AG08395 (cell line): Measurements from ENCODE around the gene NUDT1.
A peak's percentile ranks its signal among the peaks of the same experiment; 100 is the strongest.

ENCODE experiments used
- DNase-seq: peaks from one replicate; pipeline ENCODE4 v3.0.0; 2012; ENCODE audit warnings: mixed read lengths, low spot score

Gene NUDT1

DNA sequence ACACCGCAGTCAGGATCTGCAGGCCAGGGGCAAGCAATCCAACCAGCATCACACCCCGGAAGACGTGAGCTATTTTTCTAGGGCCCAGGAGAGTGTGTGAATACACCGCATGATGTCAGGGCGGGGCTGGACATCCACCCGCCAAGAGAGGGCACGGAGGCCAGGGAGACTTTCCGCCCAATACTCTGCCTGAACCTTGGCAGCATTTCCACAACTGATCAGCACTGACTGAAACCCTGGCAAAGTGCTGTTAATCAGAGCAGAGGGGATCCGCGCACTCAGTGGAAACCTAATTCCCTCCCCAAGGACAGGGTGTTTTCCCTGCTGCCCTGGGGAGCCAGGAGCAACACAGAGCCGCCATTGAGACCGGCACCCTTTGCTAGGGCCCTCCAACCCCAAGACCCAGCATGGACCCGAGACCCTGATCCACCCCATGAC, 17.5 kb upstream of the NUDT1 start:
- DNase-seq: no peak

DNA sequence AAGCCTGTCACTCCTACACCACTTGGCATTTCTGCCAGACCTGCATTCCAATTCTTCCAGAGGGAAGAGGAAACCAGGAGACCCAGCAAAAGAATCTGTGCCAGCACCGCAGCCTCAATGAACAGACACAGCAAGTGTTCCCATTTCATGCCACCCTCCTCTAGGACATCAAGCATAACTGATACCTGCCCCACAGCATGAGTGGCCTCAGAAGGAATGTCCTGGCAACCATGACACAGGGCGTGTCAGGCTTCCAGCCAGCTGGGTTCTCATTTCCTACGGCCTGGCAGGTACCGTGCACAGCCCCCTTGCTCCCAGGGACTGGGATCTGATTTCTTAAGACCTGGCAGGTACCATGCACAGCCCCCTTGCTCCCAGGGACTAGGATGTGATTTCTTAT, 17.1 kb upstream of the NUDT1 start:
- no peak for DNase-seq

DNA sequence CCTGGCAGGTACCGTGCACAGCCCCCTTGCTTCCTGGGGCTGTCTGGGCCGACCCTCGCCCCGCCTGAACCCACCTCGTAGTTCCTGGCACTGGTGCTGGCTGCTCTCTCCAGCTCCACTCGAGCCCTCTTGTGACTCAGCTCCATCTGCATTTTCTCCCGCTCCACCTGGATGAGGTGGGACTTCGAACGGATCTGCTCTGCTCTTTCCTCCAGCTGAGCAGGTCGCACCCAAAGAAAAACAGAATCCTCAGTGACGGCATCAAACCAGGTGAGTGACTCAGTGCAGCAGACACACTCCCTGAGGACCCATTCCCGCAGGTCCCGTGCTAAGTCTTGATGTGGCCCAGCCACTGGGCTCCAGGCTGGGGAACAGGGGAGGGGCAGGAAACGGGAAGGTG, 16.7 kb upstream of the NUDT1 start:
- DNase-seq: no peak

DNA sequence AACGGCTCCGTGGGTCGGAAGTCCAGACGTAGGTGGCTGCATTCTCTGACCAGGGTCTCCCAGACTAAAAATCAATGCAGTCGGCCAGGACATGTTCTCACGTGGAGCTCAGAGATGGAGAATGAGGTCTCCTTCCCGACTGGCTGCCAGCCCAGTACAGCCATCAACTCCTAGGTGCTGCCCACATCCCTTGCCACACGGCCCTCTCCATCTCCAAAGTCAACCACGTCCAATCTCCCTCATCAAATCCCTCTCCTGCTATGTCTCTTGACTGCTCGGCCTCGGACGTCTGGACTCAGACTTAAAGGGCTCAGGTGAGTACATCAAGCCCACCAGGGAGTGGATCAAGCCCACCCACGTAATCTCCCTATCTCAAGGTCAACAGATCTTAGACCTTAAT, 16.2 kb upstream of the NUDT1 start:
- DNase-seq: no peak

DNA sequence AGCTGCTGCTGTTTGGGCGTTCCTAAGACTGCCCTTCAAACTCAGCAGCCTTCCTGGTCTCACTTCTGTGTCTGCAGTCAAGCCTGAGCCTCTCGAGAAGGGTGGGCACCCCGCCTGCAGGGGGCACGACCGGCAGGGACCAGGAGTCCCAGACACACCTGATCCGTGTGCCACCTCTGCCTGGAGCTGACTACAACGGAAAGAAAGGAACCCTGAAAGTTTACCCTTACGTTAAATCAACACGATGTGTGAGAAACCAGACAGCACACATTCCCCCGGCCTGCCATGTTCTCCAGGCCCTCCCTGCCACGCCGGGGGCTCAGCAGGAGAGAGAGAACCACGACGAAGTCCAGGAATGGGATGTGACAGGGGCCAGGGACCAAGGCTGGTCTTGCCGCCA, 14.3 kb upstream of the NUDT1 start:
- no peak for DNase-seq

DNA sequence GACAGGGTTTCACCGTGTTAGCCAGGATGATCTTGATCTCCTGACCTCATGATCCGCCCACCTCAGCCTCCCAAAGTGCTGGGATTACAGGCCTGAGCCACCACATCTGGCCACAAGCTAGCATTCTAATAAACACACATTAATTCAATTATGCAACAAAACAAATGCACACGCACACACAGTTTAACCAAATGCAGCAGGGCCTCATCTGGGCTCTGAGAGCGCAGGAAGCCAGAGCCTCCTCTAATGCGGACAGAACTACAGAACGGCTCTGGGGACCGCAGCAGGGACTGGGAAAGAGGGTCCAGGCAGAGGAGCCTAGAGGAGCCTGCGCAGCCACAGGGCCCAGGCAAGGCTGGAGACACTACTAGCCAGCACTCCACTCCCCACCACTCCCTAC, 13.1 kb upstream of the NUDT1 start:
- DNase-seq: peak; percentile 24

DNA sequence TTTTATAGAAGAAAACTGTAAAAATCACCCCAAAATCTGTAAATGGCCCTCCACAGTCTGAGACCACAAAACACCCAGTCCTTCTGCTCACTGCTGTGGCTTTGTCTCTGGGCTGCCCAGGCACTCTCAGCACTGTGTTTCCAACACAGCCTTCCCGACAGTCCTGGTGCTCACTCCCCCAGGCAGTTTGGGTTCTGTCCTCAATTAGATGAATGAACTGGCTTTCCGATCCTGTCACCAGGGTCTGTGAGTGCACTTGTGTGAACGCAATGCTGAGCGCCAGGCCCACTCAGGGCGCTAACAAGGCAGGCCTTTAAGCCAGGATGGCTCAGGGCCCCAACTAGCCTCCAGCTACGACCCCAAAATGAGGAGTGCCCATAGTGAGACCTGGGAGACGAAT, 12.6 kb upstream of the NUDT1 start:
- DNase-seq: no peak

DNA sequence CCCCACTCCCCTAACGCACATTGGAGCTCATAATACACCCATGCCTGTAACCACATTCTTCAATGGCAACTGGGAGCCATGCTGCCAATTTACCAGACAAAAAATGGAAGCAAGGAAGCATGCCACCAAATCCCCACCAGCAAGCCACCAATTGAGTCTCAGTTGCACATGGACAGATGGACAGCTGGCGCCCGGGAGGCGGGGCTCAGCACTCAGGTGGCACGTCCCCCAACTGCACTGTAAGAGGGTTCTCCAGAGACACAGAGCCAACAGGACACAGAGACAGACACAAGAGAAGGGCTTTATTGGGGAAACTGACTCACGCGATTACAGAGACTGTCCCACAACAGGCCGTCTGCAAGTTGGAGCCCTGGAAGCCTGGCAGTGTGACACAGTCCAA, 11.8 kb upstream of the NUDT1 start:
- no peak for DNase-seq

DNA sequence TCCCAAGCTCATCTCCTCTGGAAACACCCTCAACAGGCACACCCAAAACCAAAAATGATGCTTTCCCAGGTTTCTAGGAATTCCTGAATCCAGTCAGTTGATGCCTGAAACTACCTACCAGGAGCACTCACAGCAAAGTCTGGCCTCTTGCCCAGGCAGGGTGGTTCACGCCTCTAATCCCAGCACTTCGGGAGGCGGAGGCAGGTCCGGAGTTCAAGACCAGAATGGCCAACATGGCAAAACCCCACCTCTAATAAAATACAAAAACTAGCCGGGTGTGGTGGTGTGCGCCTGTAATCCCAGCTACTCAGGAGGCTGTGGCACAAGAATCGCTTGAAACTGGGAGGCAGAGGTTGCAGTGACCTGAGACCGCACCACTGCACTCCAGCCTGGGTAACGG, 11.1 kb upstream of the NUDT1 start:
- DNase-seq: no peak

DNA sequence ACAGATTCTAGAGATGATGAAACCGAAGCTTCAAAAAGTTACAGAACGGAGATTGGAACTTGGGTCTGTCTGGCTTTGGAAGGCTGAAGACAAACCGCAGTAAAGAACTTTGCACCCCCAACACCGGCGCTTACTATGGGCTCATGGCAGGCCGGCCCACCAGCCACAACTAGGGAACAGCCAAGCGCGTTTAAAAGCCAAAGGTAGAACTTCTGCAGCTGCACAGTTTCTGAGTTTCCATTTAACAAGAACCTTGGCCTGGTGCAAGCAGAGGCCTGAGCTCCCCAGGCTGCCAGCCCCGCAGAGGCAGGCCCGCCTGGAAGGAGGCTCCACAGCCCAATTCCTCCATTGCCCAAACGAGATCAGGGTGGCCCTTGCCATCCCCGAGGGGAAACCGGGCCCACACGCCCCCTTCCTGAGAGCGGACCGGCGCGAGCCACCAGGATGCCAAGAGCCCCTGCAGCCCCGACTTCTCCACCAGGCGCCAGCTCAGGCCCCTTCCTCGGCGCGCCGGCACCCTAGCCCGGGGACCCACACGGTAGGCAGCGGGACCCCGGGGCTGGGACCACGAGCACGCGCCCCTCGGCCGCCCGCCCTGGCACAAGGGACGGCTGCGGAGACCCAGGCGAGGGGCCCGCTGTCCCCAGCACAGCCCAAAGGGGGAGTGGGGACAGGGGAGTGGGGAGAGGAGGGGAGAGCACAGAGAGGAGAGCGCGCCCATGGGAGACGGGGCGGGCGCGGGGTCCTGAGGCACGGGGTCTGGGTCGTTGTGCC, 9.8 kb upstream of the NUDT1 start:
- peak; percentile 19 for DNase-seq

DNA sequence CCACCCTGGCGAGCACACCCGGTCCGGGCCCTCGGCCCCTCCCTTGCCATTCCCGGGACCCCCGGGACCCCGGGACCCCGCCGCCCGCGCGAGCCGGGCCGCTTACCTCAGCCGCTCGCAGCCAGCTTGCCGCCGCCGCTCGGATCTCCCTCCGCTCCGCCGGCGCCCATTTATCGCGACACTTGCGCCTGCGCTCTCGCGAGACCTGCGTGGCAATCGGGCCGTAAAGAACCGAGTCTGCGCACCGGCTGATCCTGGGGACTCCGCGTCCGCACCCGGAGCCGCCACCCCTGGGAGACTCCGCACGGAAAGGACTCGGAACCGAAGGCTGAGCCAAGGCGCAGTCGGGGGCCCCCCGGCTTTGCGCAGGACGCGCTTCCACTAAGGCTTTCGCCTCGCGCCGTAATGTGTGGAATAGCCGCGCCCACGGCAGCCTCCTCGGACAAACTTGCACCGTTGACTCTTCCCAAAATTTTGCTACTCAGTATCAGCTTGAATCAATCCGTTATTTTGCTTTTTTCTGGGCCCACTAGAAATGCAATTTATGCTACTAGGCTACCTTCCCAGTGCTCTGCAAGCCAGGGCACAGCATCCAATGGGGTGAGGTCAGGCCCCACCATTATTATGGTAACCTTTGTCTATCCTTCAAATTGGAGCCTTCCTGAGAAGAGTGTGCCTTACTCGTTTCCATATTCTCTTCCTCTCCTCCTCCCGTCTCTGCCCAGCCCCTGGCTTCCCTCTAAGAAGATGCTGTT, 9.1 kb upstream of the NUDT1 start, which contains the start of gene MAD1L1:
MAD1L1 (minus strand) TSS at position 180 of the 755 bp plus-strand sequence. CDS start 2,812 bp downstream, outside the sequence.
- peak; percentile 97 for DNase-seq

DNA sequence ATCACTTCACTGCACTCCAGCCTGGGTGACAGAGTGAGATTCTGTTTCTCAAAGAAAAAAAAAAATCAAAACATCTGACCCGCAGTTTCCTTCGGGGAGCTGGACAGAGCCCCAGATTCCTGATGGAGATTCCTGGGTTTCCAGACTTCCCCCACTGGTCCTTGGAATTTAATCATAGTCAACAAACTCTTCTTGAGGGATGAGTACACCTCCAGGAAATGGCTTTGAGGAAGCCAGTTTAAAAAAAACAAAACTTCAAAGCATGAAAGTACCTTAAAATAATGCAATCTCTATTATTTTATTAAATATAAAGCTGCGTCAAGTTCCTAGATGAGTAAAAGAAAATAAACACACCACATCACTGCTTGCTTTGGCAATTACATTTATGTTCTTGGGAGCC, 8.1 kb upstream of the NUDT1 start:
- no peak for DNase-seq

DNA sequence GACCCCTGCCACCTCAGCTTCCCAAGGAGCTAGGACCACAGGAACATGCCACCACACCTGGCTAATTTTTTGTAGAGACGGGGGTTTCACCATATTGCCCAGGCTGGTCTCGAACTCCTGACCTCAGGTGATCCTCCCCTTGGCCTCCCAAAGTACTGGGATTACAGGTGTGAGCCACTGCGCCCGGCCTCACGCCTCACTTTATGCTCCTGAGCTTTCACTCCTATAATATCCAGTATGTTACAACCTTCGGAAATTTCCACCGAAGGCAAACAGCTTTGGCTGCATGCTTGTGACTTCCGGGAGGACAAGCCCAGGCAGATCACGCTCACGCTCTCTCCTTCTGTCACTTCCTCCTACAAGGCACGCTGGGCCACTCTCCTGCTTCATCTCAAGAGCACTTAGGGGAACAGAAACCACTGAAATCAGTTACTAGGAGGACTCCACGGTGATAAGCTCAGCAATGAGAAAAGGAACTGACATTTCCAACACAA, 4.9 kb upstream of the NUDT1 start:
- no peak for DNase-seq

DNA sequence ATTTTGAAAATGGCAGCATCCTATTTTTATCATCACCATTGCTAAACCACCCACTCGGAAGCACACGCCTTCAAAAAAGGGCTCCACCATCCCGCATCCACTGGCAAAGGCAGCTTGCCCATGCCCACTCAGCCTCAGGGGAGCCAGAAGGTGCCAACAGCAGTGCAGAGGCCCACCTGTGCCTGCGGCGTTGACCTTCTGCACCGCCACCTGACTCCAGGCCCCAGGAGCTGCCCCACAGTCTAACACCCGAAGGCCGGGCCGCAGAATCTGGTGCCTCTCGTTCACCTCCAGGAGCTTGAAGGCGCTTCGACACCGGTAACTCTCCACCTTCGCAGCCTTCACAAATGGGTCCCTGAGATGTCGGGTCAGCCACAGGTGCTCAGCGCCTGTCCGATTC, 2.8 kb upstream of the NUDT1 start:
- DNase-seq: no peak

DNA sequence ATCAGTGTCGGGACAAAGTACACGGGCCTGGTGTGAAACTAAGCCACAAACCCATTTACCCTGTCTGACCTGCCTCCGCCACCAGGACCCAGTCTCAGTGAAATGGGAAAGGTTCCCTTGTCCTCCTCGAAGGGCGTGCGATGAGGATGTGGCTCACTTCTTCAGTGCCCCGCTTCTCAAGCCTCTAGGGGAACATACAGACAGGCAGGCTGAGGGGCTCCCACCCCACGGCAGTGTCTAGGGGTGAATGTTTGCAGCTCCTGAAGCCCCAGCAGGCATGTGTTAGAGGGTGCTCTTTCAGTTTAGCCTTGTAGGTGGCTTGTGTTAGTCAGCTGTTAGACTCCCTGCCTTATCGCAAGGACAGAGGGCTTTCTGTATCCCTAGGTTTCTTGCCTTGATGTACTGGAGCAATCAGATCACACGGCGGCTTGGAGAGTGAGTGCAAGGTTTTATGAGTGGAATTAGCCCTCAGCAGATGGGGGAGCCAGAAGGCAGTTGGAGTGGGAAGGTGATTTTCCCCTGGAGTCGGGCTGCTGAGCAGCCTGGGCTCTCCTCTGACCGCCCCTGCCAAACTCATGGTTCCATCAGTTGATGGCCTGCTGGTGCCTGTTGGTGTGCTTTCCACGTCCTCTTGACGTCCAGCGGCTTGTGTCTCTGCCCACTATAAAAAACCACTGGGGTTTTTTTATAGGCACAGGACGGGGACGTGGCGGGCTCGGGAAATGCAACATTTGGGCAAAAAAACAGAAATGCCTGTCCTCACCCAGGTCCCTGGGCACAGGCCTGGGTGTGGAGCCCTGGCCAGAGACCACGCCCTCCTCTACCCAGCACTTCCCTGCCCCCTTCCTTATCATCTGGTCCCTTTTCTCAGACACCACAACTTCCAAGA, 759 bp downstream of the NUDT1 start:
- no peak for DNase-seq

DNA sequence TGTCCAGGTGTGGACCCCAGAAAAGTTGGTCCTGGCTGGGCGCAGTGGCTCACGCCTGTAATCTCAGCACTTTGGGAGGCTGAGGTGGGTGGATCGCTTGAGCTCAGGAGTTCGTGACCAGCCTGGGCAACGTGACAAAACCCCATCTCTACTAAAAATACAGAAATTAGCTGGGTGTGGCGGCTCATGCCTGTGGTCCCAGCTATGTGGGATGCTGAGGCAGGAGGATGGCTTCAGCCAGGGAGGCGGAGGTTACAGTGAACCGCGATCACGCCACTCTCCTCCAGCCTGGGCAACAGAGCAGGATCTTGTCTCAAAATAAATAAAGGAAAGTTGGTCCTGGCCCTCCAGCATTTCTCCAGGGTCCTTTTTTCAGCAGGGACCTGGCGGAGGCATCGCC, 1.4 kb downstream of the NUDT1 start:
- DNase-seq: no peak

DNA sequence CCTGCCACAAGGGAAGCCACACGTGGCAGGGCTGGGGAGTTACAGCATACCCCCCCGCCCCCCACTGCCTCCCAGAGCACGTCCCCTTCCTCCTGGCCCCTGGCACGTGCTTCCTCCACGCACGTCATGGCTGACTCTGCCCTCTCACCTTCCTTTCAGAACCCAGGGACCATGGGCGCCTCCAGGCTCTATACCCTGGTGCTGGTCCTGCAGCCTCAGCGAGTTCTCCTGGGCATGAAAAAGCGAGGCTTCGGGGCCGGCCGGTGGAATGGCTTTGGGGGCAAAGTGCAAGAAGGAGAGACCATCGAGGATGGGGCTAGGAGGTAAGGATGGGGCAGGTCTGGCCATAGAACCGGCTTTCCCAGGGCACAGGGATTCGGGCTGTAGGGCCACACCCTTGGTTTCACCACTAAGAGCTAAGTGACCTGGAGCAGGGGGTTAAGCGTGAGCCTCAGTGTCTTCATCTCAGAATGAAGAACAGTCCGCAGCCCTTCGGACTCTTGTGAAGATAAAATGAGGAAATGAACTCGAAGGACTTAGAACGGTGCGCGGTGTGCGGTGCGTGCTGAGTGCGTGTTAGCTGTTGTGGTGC, 2.5 kb downstream of the NUDT1 start:
- no peak for DNase-seq

DNA sequence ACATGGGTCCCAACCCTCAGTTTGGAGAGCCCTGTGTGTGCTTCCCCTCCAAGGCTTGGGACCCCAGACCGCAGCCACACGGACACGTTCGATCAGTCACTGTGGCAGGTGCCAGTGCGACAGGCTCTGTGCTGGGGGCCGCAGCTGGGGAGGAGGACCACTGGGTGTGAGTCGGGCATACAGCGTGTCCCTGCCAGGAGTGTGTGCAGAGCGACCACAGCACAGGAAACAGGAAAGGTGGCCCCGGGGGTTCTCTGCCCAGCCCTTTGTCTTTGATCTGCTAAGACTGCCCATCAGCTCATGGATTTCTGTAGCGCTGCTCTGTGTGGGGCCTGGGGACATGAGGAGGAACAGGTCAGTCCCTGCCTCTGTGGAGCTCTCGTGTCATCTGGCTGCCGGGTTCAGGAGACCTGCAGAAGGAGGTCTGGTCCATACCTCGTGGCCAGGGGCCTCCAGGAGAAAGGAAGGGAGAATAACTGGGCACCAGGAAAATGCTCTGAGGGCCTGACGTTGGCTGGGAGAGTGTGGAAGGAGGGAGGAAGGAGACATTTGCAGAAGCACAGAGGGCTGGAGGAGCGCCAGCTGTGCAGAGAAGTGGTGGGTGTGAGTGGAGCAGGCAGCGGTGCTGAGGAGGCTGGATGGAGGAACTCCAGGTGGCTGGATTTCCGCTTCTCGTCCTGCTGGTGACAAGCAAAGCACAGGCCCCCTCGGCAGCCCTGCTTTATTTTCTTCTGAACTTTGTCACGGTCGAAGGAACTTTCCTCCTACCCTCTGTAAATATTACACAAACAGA, 4.1 kb downstream of the NUDT1 start:
- DNase-seq: no peak

DNA sequence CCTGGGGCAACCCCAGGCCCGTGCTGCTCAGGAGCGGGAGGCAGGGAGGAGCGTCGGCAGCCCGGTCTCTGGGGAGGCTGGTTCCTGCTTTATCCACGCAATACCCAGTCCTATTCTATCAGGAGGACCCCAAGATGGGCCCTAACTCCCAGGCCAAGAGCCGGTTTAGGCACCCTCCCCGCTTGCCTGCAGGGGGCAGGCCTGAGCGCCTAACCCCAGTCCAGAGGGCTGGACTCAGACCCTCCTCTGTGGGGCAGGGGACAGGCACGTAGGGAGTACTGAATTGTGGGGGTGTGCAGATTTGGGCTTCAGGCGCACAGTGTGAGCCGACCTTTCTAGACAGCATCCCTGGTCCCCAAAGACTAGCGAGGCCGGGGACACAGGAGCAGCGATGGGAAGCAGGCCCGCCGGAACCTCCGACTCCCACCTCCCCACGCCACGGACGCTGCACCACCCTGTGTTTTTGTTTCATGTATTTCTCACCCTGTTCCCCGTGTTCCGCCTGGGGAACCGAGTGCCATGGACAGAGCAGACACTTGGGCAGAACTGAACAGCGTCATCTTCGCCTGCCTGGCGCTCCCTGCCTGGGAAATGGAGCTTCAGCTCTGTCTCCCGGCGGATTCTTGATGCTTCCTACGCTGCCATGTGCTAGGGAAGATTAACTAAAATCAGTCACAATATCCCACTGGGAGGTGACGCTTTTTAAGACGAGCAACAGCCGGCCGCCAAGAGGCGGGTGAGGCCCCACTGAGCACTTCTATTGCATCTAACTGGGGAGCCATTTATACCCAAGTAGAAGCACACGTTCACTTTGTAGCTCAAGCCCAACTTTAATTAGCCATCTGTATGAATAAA, 5.3 kb downstream of the NUDT1 start:
- DNase-seq: peak; percentile 67
